Measurements from ENCODE around the gene PPP1CC. TPM values are rescaled to one million over a fixed set of nuclear protein-coding genes. Genes with fewer than 3 reads are reported as not detected.

PPP1CC gene
- total RNA-seq, 2 experiments from 2014 or later: 242 to 244 TPM

GRCh38 chr12:110676171-110676570, 66.5 kb downstream of the PPP1CC start:
- ATAC-seq: no peak
- Mint-ChIP-seq H3K4me3 (no peak overlapping the region), H3K27ac (no peak overlapping the region), H3K9me3 (peaks cover 10% of the 10 kb centered on the region), H3K36me3 (ENCODE audit: low read depth) (peaks cover 36% of the 10 kb centered on the region), H3K4me1 (ENCODE audit: low read depth) (peaks cover 50% of the 10 kb centered on the region), H3K27me3 (no peaks in the 10 kb centered on the region)
- no peak for TF ChIP-seq CTCF (IDR thresholded peaks at IDR 0.05)
- ChIA-PET CTCF (no interaction called here), POLR2A (no interaction called here)
- no peak for DNase-seq
- intact Hi-C loops (cut with micrococcal nuclease): no loop called here

GRCh38 chr12:110670161-110670701, 72.5 kb downstream of the PPP1CC start:
- ATAC-seq (peak; percentile 61), DNase-seq (peak; percentile 77)
- Mint-ChIP-seq H3K36me3 (ENCODE audit: low read depth) (peaks cover 63% of the 10 kb centered on the region), H3K9me3 (peaks cover 13% of the 10 kb centered on the region), H3K27me3 (no peaks in the 10 kb centered on the region), H3K27ac (peak overlapping the region; percentile 90), H3K4me3 (peak overlapping the region; percentile 34), H3K4me1 (ENCODE audit: low read depth) (peaks cover 54% of the 10 kb centered on the region)
- POLR2A ChIA-PET: interaction anchor here (0.6 to 2.3 kb wide), 2 partner anchors 9 to 20 kb away, joined by 3 to 7 read pairs; no protein-coding TSS in a partner anchor
- intact Hi-C loops (cut with micrococcal nuclease): no loop called here
- no peak for TF ChIP-seq CTCF (IDR thresholded peaks at IDR 0.05)
- CTCF ChIA-PET: no interaction called here

Other genes with a start within 250 kb of the PPP1CC start
- 10 to 100 TPM; 71.7 to 76.4 TPM for gene VPS29, start 240.8 kb downstream of the PPP1CC start, total RNA-seq
- gene RAD9B, start 240.6 kb downstream of the PPP1CC start, total RNA-seq: 1 to 10 TPM; 1.7 to 1.9 TPM
- 10 to 100 TPM; 43.1 to 44.5 TPM for gene PPTC7, start 159.6 kb downstream of the PPP1CC start, total RNA-seq
- gene TCTN1, start 128.8 kb downstream of the PPP1CC start, total RNA-seq: 1 to 10 TPM; 7.9 to 8.6 TPM
- gene HVCN1, start 53.8 kb downstream of the PPP1CC start, total RNA-seq: 10 to 100 TPM; 23.0 to 24.2 TPM
- not detected for gene CCDC63, start 104.1 kb upstream of the PPP1CC start, total RNA-seq
- not detected for gene MYL2, start 177.7 kb upstream of the PPP1CC start, total RNA-seq